Effector CD8-positive, alpha-beta T cell (primary cell): Measurements from ENCODE around the gene HOOK2.
A peak's percentile ranks its signal among the peaks of the same experiment; 100 is the strongest.
"Not testable (repeated sequence)": the region's sequence is repeated elsewhere in the genome, so short reads cannot be mapped to it uniquely, and the experiment has no call there.

Experiments
- DNase-seq: peaks from one replicate; lab custom pipeline; 2025; lab: John Stamatoyannopoulos, UW

The HOOK2 gene

GRCh38 chr19:12721656-12722565 is 53.4 kb downstream of the HOOK2 start:
- DNase-seq = peak; percentile 49

GRCh38 chr19:12720851-12721655 is 54.3 kb downstream of the HOOK2 start:
- no peak for DNase-seq

GRCh38 chr19:12720296-12720695 is 55.1 kb downstream of the HOOK2 start:
- DNase-seq = no peak

GRCh38 chr19:12715929-12716328 is 59.4 kb downstream of the HOOK2 start:
- no peak for DNase-seq

- DNase-seq = no peak
Observed at GRCh38 chr19:12715102-12715501, 60.2 kb downstream of the HOOK2 start.

GRCh38 chr19:12713304-12713703 is 62.0 kb downstream of the HOOK2 start:
- DNase-seq = not testable (repeated sequence)
